Islet precursor cell (in vitro differentiated cells): Measurements from ENCODE around the gene ALDH7A1.

Experiments
- DNase-seq: peaks from one replicate; pipeline ENCODE4 v3.0.0-alpha.2; 2018

The ALDH7A1 gene

DNA sequence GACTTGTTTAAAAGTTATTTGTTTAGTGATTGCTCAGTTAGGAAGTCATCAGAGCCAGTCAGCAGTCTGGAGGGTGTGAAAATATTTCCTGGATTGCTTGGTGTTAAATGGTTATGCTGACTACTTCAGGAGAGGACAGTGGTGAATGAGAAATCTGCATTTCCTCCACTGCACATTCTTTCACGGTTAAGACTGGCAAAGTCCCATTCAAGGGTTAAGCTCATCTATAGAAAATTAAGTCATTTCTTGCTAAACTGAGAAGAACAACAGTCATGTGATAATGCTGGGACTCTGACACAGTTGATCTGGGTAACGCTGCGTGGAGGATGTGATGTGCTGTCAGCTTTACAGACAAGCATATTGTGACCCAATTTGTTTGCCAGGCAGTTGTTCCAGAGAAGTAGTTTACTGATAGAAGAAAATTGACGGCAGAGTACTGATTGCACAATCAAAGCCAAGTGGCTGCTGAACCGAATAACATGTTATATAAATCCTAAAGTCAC lies 91.4 kb downstream of the ALDH7A1 start:
- no peak for DNase-seq

- no peak for DNase-seq
Observed at GRCh38 chr5:126501448-126501847, 93.6 kb downstream of the ALDH7A1 start.

- DNase-seq, result no peak
Observed at GRCh38 chr5:126499853-126500342, 95.1 kb downstream of the ALDH7A1 start.

DNA sequence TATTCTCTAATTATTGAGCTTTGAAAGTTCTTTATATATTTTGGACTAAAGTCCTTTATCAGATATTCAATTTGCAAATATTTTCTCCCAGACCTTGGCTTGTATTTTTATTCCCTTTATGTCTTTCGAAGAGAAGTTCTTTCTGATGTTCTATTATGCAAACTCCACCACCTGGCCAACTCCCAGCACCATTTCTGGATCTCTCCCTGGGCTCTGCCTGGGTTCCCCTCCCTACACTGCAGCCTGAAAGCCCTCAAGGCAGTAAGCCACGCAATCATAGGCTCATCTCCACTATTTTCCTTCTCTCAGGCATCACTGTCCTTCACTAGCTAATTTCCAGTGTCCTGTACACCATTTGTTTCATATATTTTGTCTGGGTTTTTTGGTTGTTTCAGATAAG lies 95.7 kb downstream of the ALDH7A1 start:
- DNase-seq, result no peak

- no peak for DNase-seq
Observed at GRCh38 chr5:126497506-126497905, 97.5 kb downstream of the ALDH7A1 start.

GRCh38 chr5:126494393-126494792 lies 100.6 kb downstream of the ALDH7A1 start:
- no peak for DNase-seq

DNA sequence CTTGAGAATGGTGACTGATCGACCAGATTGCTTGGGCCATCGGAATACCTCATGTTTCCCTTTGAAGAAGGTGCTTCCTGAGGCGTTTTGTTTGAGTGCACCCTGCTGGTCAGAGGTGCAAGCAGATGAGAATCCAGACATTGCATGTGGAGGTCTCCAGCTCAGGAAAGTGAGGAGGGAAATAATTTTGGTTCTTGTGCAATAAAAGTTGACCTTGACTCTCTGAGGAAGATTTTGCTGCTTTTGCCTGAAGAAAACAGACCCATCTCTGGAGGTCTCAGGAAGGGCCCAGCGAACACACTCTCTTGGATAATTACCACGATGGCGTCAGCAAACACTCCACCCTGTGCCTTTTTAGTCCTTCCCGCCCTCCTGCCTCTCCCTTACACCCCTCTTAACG lies 102.1 kb downstream of the ALDH7A1 start:
- no peak for DNase-seq

- DNase-seq, result peak; percentile 63
Observed at GRCh38 chr5:126490167-126490940, 104.7 kb downstream of the ALDH7A1 start.

DNA sequence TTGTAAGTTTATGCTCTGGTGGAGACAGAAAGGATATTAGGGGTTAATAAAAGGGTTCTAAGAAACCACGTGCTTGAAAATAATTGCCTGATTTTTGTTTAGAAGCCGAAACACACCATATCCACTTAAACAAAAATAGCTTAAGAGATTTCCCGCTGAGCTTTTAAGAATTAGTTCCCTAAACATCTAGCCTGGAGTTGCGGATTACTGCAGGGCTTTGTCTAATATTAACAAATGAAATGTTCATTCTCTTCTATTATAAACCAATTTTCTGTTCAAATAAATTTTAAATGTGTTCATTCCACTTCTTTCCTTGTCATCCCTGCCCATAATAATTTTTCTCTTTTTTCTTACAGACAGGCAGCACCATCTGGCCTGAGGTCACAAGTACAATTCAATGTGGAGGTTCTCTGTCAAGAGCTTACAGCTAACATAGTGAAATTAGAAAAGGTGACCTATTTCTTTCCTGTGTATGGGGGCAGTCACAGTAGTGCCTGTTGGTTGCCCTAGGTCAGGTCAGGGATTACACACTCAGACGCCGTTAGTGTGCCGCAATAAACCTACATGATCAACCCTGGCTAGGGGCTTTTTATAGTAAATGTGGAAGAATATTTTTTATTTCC lies 106.5 kb downstream of the ALDH7A1 start:
- DNase-seq, result no peak

DNA sequence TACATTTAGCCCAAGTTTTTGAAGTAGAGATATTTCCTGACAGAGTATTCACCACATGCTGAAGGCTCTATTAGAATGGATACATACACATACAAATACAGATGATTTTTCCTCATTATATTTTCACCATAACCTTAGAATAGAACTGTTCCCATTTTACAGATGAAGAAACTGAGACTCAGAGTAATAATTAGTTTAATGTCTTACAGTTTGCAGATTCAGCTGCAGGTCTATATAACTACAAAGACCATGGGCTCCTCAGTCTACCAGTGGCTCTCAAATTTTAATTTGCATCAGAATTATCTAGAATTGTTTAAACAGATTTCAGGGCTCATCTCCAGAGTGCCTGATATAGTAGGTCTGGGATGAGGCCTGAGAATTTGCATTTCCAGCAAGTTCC lies 107.4 kb downstream of the ALDH7A1 start:
- DNase-seq, result no peak

DNA sequence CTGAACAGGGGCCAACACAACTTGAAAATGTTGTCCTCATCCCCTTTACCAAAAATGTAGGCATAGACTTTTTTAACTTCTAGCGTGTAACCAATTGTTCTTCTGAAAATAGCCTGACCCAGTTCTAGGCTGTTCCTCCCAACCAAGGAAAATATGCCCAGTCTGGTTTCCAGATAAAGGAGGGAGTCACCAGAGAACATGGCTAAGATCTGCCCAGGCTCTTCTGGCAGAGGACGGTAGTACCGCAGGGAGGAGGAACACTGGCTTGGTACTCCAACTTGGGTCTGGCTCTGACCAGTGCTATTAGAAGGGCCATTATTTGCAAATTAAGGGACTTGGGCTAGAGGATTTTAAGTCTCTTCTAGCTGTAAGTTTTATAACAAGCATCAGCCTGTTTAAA lies 108.7 kb downstream of the ALDH7A1 start:
- no peak for DNase-seq

DNA sequence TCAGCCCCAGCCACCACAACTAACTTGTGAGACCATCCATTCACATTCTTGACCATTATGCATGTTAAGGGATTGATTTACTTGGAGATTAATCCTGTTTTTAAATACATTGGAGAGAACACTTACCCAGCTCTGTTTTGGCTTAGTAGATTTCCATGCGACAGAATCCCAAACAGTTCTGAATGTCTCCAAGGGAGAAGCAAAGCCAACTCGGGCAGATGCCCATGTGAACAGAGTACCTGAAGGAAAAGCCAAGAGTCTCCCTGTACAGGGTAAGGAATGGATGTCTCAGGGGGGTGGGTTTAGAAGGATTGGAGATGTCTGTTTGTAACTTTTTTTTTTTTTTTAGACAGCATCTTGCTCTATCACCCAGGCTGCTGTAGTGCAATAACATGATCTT lies 110.8 kb downstream of the ALDH7A1 start:
- DNase-seq, result no peak

DNA sequence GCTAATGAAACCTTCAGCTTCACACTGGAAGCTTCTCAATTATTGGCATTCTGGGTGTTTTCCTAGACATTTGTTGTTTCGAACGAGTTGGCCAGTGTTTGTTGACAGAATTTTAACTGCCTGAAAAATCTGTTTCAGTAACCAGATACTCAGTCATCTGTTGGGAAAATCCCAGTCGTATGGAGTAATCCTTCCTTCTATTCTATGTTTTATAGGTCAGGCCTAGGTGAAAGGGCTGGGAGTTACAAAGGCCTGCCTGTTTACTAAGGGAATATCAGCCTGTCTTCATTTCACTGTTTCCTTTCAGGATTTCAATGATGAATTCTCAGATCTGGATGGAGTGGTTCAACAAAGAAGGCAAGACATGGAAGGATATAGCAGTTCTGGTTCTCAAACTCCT lies 111.9 kb downstream of the ALDH7A1 start:
- no peak for DNase-seq

- no peak for DNase-seq
Observed at GRCh38 chr5:126482591-126482990, 112.4 kb downstream of the ALDH7A1 start.

DNA sequence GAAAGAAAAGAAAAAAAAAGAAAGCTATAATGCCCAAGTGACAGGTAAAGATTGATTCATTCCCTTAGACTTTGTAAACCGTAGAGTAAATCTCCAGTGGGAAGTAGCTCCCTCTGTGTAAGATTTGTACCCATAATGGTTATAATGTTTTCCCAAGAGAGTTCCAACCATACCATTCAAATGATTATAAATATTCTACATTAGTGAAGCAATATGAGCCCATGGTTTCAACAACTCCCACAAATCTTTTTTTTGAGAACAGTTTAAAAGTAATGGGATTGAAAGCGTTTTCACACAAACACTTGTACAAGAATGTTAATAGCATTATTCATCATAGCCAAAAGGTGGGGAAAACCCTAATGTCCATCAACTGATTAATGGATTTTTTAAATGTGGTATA lies 113.8 kb downstream of the ALDH7A1 start:
- no peak for DNase-seq
